SJSA1 (cell line): ENCODE data around the gene SLC4A8. TPM values are rescaled to one million over a fixed set of nuclear protein-coding genes. Genes with fewer than 3 reads are reported as not detected.
"Not testable (repeated sequence)": the region's sequence is repeated elsewhere in the genome, so short reads cannot be mapped to it uniquely, and the experiment has no call there.

Experiments used
- DNase-seq, 2 experiments: peaks; one replicate each; pipeline ENCODE4 v3.0.0-alpha.2; 2015 to 2020; ENCODE audit warnings: low spot score in 2 of 2, low read depth in 1 of 2
- H3K27ac ChIP-seq: fragments of 250-450 bp; sonication (Bioruptor Pico); 2 replicates; pipeline ENCODE4 v1.5.1; 2020; ENCODE audit warnings: mild to moderate bottlenecking, moderate library complexity
- H3K27me3 ChIP-seq: fragments of 250-450 bp; sonication (Bioruptor Pico); replicated peaks from 2 replicates; pipeline ENCODE4 v1.5.1; 2020; ENCODE audit warnings: mild to moderate bottlenecking, moderate library complexity
- H3K36me3 ChIP-seq: fragments of 250-450 bp; sonication (Bioruptor Pico); 2 replicates; pipeline ENCODE4 v1.5.1; 2020; ENCODE audit warnings: mild to moderate bottlenecking
- H3K4me1 ChIP-seq: fragments of 250-450 bp; sonication (Bioruptor Pico); replicated peaks from 2 replicates; pipeline ENCODE4 v1.6.1; 2021; ENCODE audit warnings: mild to moderate bottlenecking
- H3K4me3 ChIP-seq: fragments of 250-450 bp; sonication (Bioruptor Pico); 2 replicates; pipeline ENCODE4 v1.5.1; 2020; ENCODE audit warnings: mild to moderate bottlenecking
- H3K9me3 ChIP-seq: fragments of 250-450 bp; sonication (Bioruptor Pico); replicated peaks from 2 replicates; pipeline ENCODE4 v1.5.1; 2020; ENCODE audit warnings: mild to moderate bottlenecking
- total RNA-seq: library from RNA; depleted of rRNA; stranded (reverse); fragments of >200 nt; shearing (Covaris generic); gene quantifications from 2 replicates; pipeline ENCODE4 v1.2.3, GENCODE V29; 2014

The SLC4A8 gene
- total RNA-seq, 1 experiment from 2014 or later, result 6.2 TPM

DNA sequence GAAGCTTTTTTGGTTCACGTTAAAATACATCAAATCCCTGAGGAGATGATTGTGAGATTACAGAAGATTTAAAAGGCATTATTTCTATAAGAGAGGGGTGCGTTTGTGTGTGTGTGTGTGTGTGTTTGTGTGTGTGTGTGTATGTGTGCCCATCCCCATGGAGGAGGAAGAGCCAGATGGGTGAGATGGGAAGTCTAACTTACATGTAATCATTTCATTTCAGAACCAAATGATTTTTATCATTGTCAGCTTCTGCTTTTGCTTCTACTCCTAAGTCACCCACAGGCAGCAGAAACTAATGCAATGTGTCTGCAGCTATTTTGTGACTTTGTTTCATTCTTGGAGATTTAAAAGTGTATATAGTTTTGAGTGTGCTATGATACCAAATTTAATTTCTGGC is 68.7 kb downstream of the SLC4A8 start:
- H3K4me1 ChIP-seq, result no peaks in the 10 kb centered on the region
- no peak for DNase-seq
- H3K9me3 ChIP-seq, result no peaks in the 10 kb centered on the region
- no peaks in the 10 kb centered on the region for H3K27me3 ChIP-seq
- H3K27ac ChIP-seq, result no peak overlapping the region
- peaks cover 3% of the 10 kb centered on the region; the same call in 1 of the 2 replicates for H3K36me3 ChIP-seq
- no peak overlapping the region for H3K4me3 ChIP-seq

DNA sequence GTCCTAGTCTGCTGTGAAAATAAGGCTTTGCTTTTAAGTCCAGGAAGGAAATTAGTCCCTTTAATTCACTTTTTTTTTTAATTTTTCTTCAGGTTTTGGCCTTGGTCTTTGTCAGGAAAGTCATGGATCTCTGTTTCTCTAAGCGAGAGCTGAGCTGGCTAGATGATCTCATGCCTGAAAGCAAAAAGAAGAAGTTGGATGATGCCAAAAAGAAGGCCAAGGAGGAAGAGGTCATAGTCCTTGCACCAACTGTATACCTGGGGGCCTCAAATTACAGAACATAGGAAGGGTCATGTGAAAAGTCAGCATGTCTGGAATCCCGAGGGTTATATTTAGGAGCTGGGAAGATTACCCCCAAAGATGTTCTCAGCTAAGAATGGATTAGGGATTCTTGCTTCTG is 72.3 kb downstream of the SLC4A8 start:
- Histone ChIP-seq H3K9me3 (no peaks in the 10 kb centered on the region), H3K36me3 (peaks cover 3% of the 10 kb centered on the region; the same call in 1 of the 2 replicates), H3K4me1 (no peaks in the 10 kb centered on the region), H3K27ac (no peak overlapping the region), H3K27me3 (no peaks in the 10 kb centered on the region), H3K4me3 (no peak overlapping the region)
- no peak for DNase-seq

DNA sequence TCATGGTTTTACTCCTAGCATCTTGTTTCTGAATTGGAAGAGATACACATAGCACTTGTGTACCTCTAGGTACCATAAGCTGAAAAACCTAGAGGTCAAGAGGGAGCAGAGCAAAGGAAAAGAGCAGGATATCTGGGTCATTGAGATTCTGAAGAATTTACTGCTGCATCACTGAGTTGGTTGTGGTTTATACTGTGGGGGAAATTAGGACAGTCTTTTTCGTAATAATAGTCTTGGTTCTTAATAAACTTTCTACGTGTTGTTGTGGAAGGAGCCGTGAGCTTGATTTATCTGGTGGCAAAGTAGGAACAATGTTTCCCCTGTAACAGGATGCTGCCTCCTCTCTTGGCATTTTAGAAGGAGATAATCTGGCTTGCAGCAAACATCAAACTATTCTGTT is 80.2 kb downstream of the SLC4A8 start:
- no peak overlapping the region for H3K27ac ChIP-seq
- H3K4me3 ChIP-seq, result no peak overlapping the region
- no peaks in the 10 kb centered on the region for H3K4me1 ChIP-seq
- no peaks in the 10 kb centered on the region for H3K36me3 ChIP-seq
- no peaks in the 10 kb centered on the region for H3K27me3 ChIP-seq
- DNase-seq, result no peak
- H3K9me3 ChIP-seq, result no peaks in the 10 kb centered on the region

DNA sequence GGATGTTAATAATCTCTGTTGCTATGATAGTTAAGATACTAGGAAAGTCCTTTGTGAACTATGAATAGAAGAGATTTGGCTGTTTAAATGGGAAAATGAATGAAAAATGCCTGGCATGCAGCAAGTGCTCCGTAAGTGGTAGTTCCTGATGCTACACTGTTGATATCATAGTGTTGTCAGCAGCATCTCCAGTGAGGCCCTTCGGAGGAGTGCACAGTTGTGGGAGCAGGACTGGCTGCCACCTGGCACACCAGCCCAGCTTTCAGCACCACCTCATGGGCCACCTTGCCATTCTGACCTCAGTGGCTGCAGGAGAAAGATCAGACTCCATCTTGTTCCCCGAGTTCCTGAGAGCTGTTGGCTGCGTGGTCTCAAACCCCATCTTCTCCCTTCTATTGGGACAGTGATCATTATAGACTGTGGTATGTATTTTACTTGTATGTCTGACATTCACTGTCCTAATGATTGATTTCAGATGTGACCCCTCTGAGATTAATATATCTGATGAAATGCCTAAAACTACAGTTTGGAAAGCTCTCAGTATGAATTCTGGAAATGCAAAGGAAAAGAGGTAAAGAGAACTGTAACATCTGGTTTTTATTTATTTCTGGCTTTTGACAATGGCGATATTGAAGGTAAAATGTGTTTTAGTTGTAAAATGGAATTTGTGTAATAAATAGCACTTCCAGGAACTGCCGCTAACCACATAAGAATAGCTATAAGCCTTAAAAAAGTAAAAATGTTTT is 80.9 kb downstream of the SLC4A8 start:
- H3K27ac ChIP-seq, result no peak overlapping the region
- H3K27me3 ChIP-seq, result no peaks in the 10 kb centered on the region
- no peaks in the 10 kb centered on the region for H3K36me3 ChIP-seq
- no peak for DNase-seq
- no peak overlapping the region for H3K4me3 ChIP-seq
- H3K9me3 ChIP-seq, result no peaks in the 10 kb centered on the region
- no peaks in the 10 kb centered on the region for H3K4me1 ChIP-seq

DNA sequence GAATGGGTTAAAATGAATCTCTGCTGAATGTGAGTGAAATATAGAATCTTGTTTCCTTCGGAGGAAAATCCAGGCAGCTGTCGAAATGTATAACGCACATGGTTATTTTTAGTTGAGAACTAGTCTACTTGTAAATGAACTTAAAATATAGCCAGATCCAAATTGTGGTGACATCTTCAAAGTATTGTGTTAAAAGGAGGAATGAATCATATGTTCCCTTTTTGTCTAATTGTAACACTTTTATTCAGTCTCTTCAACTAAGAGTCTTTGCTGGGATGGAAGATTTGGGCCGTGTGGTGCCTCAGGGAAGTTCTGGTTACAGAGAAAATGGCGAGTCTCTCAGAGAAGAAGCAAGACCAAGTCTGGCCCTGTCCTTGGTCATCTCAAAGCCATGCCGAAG is 82.5 kb downstream of the SLC4A8 start:
- Histone ChIP-seq H3K4me1 (no peaks in the 10 kb centered on the region), H3K27ac (no peak overlapping the region), H3K36me3 (no peaks in the 10 kb centered on the region), H3K4me3 (no peak overlapping the region), H3K9me3 (no peaks in the 10 kb centered on the region), H3K27me3 (no peaks in the 10 kb centered on the region)
- no peak for DNase-seq

DNA sequence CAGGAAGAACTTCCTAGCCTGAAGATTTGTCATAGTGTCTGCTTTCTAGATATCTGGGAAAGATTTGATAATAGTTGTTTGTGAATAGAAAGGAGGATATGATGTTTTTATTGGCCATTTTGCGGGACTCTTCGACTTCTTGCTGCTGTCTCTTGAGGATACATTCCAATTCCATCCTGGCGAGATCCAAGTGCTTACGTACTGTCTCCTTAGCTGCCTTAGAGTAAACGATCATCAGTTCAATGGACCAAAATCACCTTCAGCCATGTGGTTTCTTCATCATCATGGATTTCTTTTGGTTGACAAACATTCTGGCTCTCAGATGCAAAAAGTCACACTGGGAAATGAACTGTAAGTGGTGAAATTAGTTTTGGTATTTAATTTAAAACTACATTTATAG is 83.7 kb downstream of the SLC4A8 start:
- Histone ChIP-seq H3K4me1 (no peaks in the 10 kb centered on the region), H3K27ac (no peak overlapping the region), H3K36me3 (no peaks in the 10 kb centered on the region), H3K27me3 (no peaks in the 10 kb centered on the region), H3K4me3 (no peak overlapping the region), H3K9me3 (no peaks in the 10 kb centered on the region)
- no peak for DNase-seq

DNA sequence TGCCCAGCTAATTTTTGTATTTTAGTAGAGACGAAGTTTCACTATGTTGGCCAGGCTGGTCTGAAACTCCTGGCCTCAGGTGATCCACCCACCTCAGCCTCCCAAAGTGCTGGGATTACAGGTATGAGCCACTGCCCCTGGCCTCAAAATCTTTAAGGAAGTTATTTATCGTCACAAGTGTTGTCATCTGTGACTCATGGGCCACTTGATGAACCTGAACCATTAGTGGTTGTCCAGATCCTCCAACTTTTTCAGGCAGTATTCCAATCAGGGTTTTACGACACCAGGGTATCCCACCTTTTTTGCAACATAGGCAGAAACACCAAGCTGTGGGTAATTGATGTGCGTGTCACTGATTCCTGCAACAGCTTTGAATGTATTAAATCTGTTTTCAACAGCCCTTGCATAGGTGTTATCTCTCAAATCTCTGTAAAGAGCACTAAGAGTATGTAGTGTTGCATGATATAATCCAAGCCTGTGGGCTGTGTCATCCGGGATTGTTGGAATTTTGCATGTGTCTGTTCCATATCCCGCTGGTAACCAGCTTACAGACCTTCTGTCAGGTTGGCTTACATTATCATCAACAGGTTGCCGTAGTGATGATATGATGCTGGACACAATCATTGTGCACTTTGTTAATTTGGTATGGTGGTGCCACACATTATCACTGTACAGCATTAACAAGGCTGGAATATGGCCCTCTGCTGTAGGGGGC is 87.1 kb downstream of the SLC4A8 start:
- H3K9me3 ChIP-seq, result no peaks in the 10 kb centered on the region
- H3K4me3 ChIP-seq, result no peak overlapping the region
- H3K27me3 ChIP-seq, result no peaks in the 10 kb centered on the region
- no peak overlapping the region for H3K27ac ChIP-seq
- no peak for DNase-seq
- no peaks in the 10 kb centered on the region for H3K4me1 ChIP-seq
- no peaks in the 10 kb centered on the region for H3K36me3 ChIP-seq

DNA sequence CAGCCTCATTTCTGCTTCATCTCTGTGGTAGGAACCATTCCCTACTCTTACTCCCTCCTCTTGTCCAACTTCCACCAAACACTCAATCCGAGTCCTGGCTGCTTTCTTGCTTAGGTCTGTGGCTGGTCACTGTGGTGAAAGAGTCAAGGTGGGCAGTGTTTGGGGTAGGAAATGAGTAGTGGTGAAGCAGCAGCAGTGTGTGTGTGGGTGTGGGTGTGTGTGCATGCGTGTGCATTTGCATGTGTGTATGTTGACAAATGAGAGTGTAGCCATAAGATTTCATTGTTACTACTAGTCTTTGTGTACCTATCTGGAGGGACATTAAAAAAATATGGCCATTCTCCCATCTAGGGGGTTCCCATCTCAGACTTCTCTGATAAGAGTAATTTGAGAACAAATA is 87.8 kb downstream of the SLC4A8 start:
- H3K4me1 ChIP-seq, result no peaks in the 10 kb centered on the region
- no peaks in the 10 kb centered on the region for H3K36me3 ChIP-seq
- DNase-seq, result no peak
- no peaks in the 10 kb centered on the region for H3K9me3 ChIP-seq
- no peak overlapping the region for H3K4me3 ChIP-seq
- no peak overlapping the region for H3K27ac ChIP-seq
- no peaks in the 10 kb centered on the region for H3K27me3 ChIP-seq

DNA sequence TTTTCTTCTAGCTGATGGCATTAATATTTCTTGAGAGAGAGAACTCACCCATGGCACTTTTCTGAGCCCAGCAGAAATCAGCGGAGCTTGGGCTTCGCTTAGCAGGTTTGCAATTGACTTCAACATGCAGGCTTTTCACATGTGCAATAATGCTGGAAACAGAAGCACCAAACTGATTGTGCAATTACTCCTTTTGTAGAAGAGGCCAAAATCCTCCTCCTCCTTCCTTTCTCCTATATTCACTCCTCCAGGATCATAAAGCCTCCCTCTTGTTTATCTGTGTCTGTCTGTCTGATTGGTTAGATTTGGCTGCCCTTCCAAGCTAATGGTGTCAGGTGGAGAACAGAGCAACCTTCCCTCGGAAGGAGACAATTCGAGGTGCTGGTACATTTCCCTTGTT is 90.4 kb downstream of the SLC4A8 start:
- H3K9me3 ChIP-seq, DNase-seq, H3K4me3 ChIP-seq, H3K27me3 ChIP-seq, H3K4me1 ChIP-seq, H3K27ac ChIP-seq, H3K36me3 ChIP-seq: not testable (repeated sequence)

DNA sequence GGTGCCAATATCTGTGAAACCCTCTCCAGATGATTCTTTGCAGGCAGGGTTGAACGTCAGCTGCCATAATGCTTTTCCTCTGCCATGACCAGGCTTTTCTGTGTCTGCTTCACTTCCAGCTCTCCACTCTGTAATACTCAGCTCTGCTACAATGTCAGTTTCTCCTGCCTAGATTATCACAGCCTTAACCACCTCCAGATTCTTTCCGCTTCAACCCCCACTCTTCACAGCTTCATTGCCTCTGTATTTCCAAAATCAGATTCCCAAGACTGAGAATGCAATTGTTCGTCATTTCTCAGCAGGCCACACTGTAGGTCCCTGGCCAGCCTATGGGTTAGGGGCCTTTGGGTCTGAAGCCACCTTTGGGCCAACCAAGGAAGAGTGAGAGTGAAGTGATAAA is 92.7 kb downstream of the SLC4A8 start:
- Histone ChIP-seq H3K4me1 (no peaks in the 10 kb centered on the region), H3K27ac (no peak overlapping the region), H3K27me3 (no peaks in the 10 kb centered on the region), H3K36me3 (no peaks in the 10 kb centered on the region), H3K4me3 (no peak overlapping the region), H3K9me3 (no peaks in the 10 kb centered on the region)
- no peak for DNase-seq

DNA sequence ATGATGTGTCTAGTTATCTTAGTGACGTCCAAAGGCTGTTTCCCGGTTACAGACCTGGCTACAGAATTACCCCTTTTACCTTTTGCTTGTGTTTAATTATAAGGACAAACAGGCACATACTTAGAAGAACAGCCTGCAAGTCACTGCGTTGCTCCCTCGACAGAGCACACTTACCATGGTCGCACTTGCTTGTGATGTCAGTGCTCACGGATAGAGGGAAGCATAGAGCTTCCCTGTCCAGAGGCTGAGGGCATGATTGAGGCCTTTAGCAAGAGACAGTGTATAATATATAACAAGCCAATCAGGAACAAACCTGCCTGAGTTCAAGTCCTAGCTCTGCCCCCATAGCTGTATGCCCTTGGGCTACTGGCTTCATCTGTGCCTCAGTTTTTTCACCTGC is 93.2 kb downstream of the SLC4A8 start:
- no peaks in the 10 kb centered on the region for H3K36me3 ChIP-seq
- no peak for DNase-seq
- H3K4me1 ChIP-seq, result no peaks in the 10 kb centered on the region
- no peak overlapping the region for H3K4me3 ChIP-seq
- no peaks in the 10 kb centered on the region for H3K9me3 ChIP-seq
- no peak overlapping the region for H3K27ac ChIP-seq
- no peaks in the 10 kb centered on the region for H3K27me3 ChIP-seq

DNA sequence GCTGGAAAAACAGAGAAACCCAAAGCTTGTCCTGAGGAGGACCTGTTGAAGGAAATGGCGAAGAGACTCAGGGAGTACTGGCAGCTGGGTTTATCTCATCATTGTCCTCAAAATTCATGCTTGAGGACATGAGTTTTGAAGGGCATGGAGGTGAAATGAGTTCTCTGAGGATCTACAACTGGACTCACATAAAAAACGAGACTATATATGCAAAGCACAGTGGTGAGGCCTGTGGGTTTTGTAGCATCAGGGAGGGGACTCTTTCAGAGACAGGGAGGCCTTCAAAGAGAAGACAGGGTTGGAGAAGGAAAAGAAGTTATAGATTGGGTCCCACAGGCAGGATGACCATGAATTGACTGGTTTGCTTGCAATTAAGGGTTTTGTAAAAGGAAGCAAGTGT is 95.1 kb downstream of the SLC4A8 start:
- Histone ChIP-seq H3K4me3 (no peak overlapping the region), H3K27ac (no peak overlapping the region), H3K36me3 (no peaks in the 10 kb centered on the region), H3K27me3 (no peaks in the 10 kb centered on the region), H3K4me1 (no peaks in the 10 kb centered on the region), H3K9me3 (no peaks in the 10 kb centered on the region)
- no peak for DNase-seq

DNA sequence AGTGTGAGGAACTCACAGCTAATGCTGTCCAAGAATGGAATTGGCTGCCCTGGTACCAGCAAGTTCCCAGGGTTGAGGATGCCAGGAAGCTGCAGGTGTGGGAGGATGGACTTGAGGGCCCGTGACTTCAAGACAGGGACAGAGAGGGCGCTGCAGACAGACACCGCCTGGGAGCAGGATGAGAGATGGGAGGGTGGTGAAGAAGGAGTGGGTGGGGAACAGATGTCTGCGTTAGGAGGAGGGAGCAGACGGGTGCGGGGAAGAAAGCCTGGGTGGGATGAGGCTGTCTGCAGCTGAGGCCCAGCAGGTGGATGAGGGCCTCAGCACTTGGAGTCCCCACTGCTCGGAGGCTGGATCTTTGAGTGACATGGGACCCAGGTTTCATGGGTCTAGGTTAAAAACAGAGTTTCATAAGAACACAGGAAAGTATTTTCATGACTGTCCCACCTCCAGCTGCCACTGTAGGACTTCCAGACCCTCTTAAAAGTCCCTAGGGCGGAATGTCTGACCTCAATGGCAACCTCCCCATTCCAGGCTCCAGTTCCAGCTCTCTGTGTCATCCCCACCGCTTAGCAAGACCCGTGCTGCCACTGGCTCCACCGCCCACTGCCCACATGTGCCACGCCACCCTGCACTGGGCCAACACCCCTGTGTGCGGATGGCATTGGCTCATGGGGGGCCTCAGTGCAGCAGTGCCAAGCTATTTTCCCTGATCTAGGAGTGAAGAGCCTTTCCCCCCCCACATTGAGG is 96.1 kb downstream of the SLC4A8 start:
- no peaks in the 10 kb centered on the region for H3K9me3 ChIP-seq
- no peak overlapping the region for H3K27ac ChIP-seq
- H3K4me3 ChIP-seq, result no peak overlapping the region
- H3K27me3 ChIP-seq, result no peaks in the 10 kb centered on the region
- no peaks in the 10 kb centered on the region for H3K36me3 ChIP-seq
- no peak for DNase-seq
- H3K4me1 ChIP-seq, result no peaks in the 10 kb centered on the region
